ENCODE measurements around the gene IKBKE.
A peak's percentile ranks its signal among the peaks of the same experiment; 100 is the strongest.

IKBKE gene

GRCh38 chr1:206541236-206541833, 71.1 kb downstream of the IKBKE start:
- no peak for DNase-seq (ENCODE audit: low spot score)

GRCh38 chr1:206544562-206545257, 74.4 kb downstream of the IKBKE start:
- DNase-seq (ENCODE audit: low spot score) = peak; percentile 71

- DNase-seq (ENCODE audit: low spot score) = no peak
These were observed 75.1 kb downstream of the IKBKE start for GRCh38 chr1:206545351-206545750.
